Spleen (tissue), 11 donors: ENCODE results near the gene MRPS5. TPM values are rescaled to one million over a fixed set of nuclear protein-coding genes. Genes with fewer than 3 reads are reported as not detected.

Source experiments
- DNase-seq: peaks from one replicate; pipeline ENCODE4 v3.0.0-alpha.2; 2020
- H3K27ac ChIP-seq, 8 donors: fragments of 200-600 bp; sonication (generic) in 7 of 8; 1 replicate in 4 of 8; 2 replicates in 4 of 8; pipeline versions ENCODE4 v1.5.0 to v1.8.0; 2016 to 2021; ENCODE audit warnings: inconsistent platforms in 4 of 8, mild to moderate bottlenecking in 4 of 8, moderate library complexity in 1 of 8
- H3K27me3 ChIP-seq, 7 donors: fragments of 200-600 bp; sonication (generic) in 6 of 7; replicated peaks in 1 of 7; 1 replicate in 4 of 7; 2 replicates in 3 of 7; pipeline versions ENCODE4 v1.5.0 to v1.8.0; 2016 to 2021; ENCODE audit warnings: inconsistent platforms in 3 of 7, mild to moderate bottlenecking in 1 of 7
- H3K36me3 ChIP-seq, 6 donors: fragments of 200-600 bp; sonication (generic) in 5 of 6; 1 replicate in 4 of 6; 2 replicates in 2 of 6; pipeline versions ENCODE4 v1.5.0 to v1.8.0; 2016 to 2021; ENCODE audit warnings: inconsistent platforms in 2 of 6
- H3K4me1 ChIP-seq, 6 donors: fragments of 200-600 bp; sonication (generic) in 5 of 6; 1 replicate in 3 of 6; 2 replicates in 3 of 6; pipeline versions ENCODE4 v1.5.0 to v1.8.0; 2016 to 2021; ENCODE audit warnings: inconsistent platforms in 3 of 6
- H3K4me3 ChIP-seq, 8 donors: fragments of 200-600 bp; sonication (generic) in 7 of 8; 1 replicate in 4 of 8; 2 replicates in 4 of 8; pipeline versions ENCODE4 v1.5.0 to v1.8.0; 2016 to 2021; ENCODE audit warnings: inconsistent platforms in 4 of 8, mild to moderate bottlenecking in 4 of 8, moderate library complexity in 2 of 8
- H3K9me3 ChIP-seq, 8 donors: fragments of 200-600 bp; sonication (generic) in 7 of 8; 1 replicate in 4 of 8; 2 replicates in 4 of 8; pipeline versions ENCODE4 v1.5.0 to v1.8.0; 2016 to 2021; ENCODE audit warnings: inconsistent platforms in 4 of 8
- POLR2A ChIP-seq, 3 donors: fragments of 450-650 bp; IDR thresholded peaks; one replicate each; pipeline ENCODE4 v1.5.1; 2017; ENCODE audit warnings: antibody characterized with exemption in 3 of 3, mild to moderate bottlenecking in 1 of 3
- POLR2AphosphoS5 ChIP-seq, 3 donors: sonication (generic); formaldehyde crosslinking; IDR thresholded peaks; one replicate each; pipeline ENCODE4 v1.5.1; 2017; ENCODE audit warnings: antibody characterized with exemption in 3 of 3
- WGBS, 5 donors: extraction: QIAGEN DNeasy Blood & Tissue Kit in 3 of 5; methylation state at CpG; one replicate each; pipeline versions ENCODE4 v1.1.5 to v1.1.7; 2013 to 2018; 5-methylcytosine and 5-hydroxymethylcytosine counted together
- intact Hi-C: fragments of 100-400 bp; cut with DNase I; formaldehyde crosslinking; loops from one replicate; pipeline ENCODE4 v1.15.0; 2023; ENCODE audit warnings: low total_unique reads
- polyA plus RNA-seq, 3 donors: library from polyadenylated mRNA; stranded (reverse); fragments of 200-250 nt; gene quantifications; one replicate each; pipeline ENCODE4 v1.2.1, GENCODE V29; 2013
- total RNA-seq, 7 donors: library from RNA; depleted of rRNA in 3 of 7; stranded (reverse); fragments of >200 nt in 3 of 7; fragmentation: NEBNext Ultra II Directional in 4 of 7; extraction: Animal tissue kit (Norgen Biotek cat#: 25700) in 4 of 7; gene quantifications; one replicate each; pipeline versions ENCODE4 v1.1.0 to v1.2.1, GENCODE V29; 2016 to 2021
- TF ChIP-seq, protein P1 (sequence below), 11 experiments: fragments of 200-600 bp in 7 of 11; fragments of 450-650 bp in 4 of 11; sonication (generic) in 4 of 11; IDR thresholded peaks in 8 of 11; conservative IDR thresholded peaks in 3 of 11; 1 replicate in 7 of 11; 2 replicates in 4 of 11; pipeline versions ENCODE4 v1.4.0 to v1.8.0; 2016 to 2021; ENCODE audit warnings: antibody characterized with exemption in 11 of 11, inconsistent platforms in 4 of 11, mild to moderate bottlenecking in 1 of 11
- donor health status: healthy with polysubstance abuse.
- donor health status: DM: no; HTN: no; CAD: no; lungs with moderate emphysema.
- donor health status: DM: no; HTN: no; CAD: no.
- donor health status: Bipolar disorder and iron deficiency.
- donor health status: healthy.
- donor health status: DM: no; HTN: no; CAD: no.
- donor health status: DM: yes; HTN: yes; CAD: no.

Gene MRPS5
- total and polyA plus RNA-seq, 10 donors = 37.5 to 92.2 (median 53.7) TPM

DNA sequence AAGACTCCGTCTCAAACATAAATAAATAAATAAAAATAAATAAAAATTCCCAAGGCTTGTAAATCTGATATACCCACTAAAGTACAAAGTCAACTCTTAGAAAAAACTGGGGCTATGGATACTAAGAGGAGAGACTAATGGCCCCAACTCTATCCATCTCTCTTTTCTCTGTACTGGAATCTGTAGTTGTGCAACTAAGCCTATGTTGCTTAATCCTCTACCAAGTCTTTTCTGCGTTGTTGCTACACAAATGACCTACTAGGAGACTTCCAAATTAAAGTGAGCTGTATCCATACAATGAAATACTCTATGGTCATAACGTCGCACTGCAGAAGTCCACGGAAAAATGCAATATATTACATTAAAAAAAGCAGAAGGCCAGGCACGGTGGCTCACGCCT is 8.1 kb downstream of the MRPS5 start:
- WGBS, 5 donors = 61 to 92% (median 83%) methylated on average over 7 of the region's 7 CpGs
- peaks cover 0 to 84% (median 55%) of the 10 kb centered on the region in 6 donors for H3K36me3 ChIP-seq

DNA sequence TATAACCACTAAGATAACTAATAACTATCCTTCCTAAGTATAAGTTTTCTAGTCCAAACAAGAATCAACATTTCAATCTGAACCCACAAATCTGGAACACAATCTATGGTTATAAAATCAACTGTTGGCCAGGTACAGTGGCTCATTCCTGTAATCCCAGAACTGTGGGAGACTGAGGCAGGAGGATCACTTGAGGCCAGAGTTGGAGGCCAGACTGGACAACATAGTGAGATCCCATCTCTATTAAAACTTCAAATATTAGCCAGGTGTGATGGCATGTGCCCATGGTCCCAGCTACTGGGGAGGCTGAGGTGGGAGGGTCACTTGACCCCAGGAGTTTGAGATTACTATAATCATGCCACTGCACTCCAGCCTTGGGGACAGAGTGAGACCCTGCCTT is 11.2 kb downstream of the MRPS5 start:
- Histone ChIP-seq H3K4me1 (peaks cover 0 to 10% (median 7%) of the 10 kb centered on the region in 6 donors), H3K36me3 (peaks cover 0 to 98% (median 85%) of the 10 kb centered on the region in 6 donors), H3K27me3 (no peaks in the 10 kb centered on the region), H3K4me3 (no peak overlapping the region), H3K27ac (no peak overlapping the region), H3K9me3 (no peaks in the 10 kb centered on the region)
- intact Hi-C loops = no loop called here
- DNase-seq = no peak
- TF ChIP-seq, protein P1, sequence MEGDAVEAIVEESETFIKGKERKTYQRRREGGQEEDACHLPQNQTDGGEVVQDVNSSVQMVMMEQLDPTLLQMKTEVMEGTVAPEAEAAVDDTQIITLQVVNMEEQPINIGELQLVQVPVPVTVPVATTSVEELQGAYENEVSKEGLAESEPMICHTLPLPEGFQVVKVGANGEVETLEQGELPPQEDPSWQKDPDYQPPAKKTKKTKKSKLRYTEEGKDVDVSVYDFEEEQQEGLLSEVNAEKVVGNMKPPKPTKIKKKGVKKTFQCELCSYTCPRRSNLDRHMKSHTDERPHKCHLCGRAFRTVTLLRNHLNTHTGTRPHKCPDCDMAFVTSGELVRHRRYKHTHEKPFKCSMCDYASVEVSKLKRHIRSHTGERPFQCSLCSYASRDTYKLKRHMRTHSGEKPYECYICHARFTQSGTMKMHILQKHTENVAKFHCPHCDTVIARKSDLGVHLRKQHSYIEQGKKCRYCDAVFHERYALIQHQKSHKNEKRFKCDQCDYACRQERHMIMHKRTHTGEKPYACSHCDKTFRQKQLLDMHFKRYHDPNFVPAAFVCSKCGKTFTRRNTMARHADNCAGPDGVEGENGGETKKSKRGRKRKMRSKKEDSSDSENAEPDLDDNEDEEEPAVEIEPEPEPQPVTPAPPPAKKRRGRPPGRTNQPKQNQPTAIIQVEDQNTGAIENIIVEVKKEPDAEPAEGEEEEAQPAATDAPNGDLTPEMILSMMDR (IDR thresholded peaks at IDR 0.05 in 8 of 11, conservative IDR thresholded peaks at IDR 0.05 in 3 of 11) = no peak
- TF ChIP-seq POLR2AphosphoS5 (IDR thresholded peaks at IDR 0.05) (no peak), POLR2A (IDR thresholded peaks at IDR 0.05) (no peak)

More for the DNA sequence above, 8.1 kb downstream of the MRPS5 start:
- intact Hi-C loops = no loop called here
- Histone ChIP-seq H3K4me3 (no peak overlapping the region), H3K27ac (no peak overlapping the region), H3K4me1 (peaks cover 0 to 39% (median 21%) of the 10 kb centered on the region in 6 donors), H3K9me3 (no peaks in the 10 kb centered on the region), H3K27me3 (no peaks in the 10 kb centered on the region)
- no peak for TF ChIP-seq POLR2A (IDR thresholded peaks at IDR 0.05)
- TF ChIP-seq POLR2AphosphoS5 (IDR thresholded peaks at IDR 0.05) = no peak
- TF ChIP-seq, protein P1 (IDR thresholded peaks at IDR 0.05 in 8 of 11, conservative IDR thresholded peaks at IDR 0.05 in 3 of 11) = no peak
- DNase-seq = no peak

- intact Hi-C loops = no loop called here
Observed at GRCh38 chr2:95109260-95109659, 12.3 kb downstream of the MRPS5 start.

DNA sequence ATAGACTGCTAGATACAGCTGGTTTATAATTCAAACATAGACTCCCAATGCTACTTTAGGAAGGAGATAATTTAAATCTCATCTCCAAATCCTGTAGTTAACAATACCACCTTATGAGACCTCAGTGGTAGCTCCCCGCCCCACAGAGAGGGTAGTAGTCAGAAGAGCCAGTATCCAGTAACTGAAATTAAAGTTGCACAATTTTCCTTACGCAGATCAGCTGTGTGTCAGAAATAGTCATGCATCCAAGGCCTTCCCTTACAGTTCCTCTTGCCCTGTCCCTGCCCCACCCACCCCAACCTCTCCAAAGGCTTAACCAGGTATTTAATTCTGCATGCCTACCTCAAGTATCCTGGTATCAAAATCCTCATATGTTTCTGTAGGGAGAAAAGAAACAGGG is 15.5 kb downstream of the MRPS5 start:
- Histone ChIP-seq H3K27me3 (no peaks in the 10 kb centered on the region), H3K9me3 (no peaks in the 10 kb centered on the region), H3K27ac (no peak overlapping the region), H3K36me3 (peaks cover 0 to 100% (median 93%) of the 10 kb centered on the region in 6 donors), H3K4me1 (no peaks in the 10 kb centered on the region), H3K4me3 (no peak overlapping the region)
- intact Hi-C loops = no loop called here
- TF ChIP-seq POLR2AphosphoS5 (IDR thresholded peaks at IDR 0.05) (no peak), POLR2A (IDR thresholded peaks at IDR 0.05) (no peak)
- TF ChIP-seq, protein P1 (IDR thresholded peaks at IDR 0.05 in 8 of 11, conservative IDR thresholded peaks at IDR 0.05 in 3 of 11) = no peak
- 45 to 90% (median 70%) methylated on average over 2 of the region's 2 CpGs for whole genome bisulfite sequencing, 5 donors
- no peak for DNase-seq

More at GRCh38 chr2:95109260-95109659, 12.3 kb downstream of the MRPS5 start:
- 90 to 97% (median 93%) methylated on average over 6 of the region's 6 CpGs for WGBS, 5 donors
- Histone ChIP-seq H3K27me3 (no peaks in the 10 kb centered on the region), H3K27ac (no peak overlapping the region), H3K4me1 (no peaks in the 10 kb centered on the region), H3K4me3 (no peak overlapping the region), H3K36me3 (peaks cover 0 to 100% (median 90%) of the 10 kb centered on the region in 6 donors), H3K9me3 (no peaks in the 10 kb centered on the region)
- no peak for DNase-seq
- TF ChIP-seq, protein P1 (IDR thresholded peaks at IDR 0.05 in 8 of 11, conservative IDR thresholded peaks at IDR 0.05 in 3 of 11) = no peak
- TF ChIP-seq POLR2A (IDR thresholded peaks at IDR 0.05) = no peak
- TF ChIP-seq POLR2AphosphoS5 (IDR thresholded peaks at IDR 0.05) = no peak
